Activated CD4-positive, CD25-positive, alpha-beta regulatory T cell treated with anti-CD3 and anti-CD28 coated beads, Interleukin-2, amount 50 U/mL, for 24 hours (primary cell): ENCODE results near the gene HOXB4.
A peak's percentile ranks its signal among the peaks of the same experiment; 100 is the strongest.

Experiments used
- ATAC-seq, 2 donors: fragments of 150-1000 bp; cut with Tn5 transposase; one replicate each; pipeline ENCODE4 v1.10.0; 2021; ENCODE audit warnings: mild to moderate bottlenecking in 1 of 2, moderate library complexity in 1 of 2

Gene HOXB4

DNA sequence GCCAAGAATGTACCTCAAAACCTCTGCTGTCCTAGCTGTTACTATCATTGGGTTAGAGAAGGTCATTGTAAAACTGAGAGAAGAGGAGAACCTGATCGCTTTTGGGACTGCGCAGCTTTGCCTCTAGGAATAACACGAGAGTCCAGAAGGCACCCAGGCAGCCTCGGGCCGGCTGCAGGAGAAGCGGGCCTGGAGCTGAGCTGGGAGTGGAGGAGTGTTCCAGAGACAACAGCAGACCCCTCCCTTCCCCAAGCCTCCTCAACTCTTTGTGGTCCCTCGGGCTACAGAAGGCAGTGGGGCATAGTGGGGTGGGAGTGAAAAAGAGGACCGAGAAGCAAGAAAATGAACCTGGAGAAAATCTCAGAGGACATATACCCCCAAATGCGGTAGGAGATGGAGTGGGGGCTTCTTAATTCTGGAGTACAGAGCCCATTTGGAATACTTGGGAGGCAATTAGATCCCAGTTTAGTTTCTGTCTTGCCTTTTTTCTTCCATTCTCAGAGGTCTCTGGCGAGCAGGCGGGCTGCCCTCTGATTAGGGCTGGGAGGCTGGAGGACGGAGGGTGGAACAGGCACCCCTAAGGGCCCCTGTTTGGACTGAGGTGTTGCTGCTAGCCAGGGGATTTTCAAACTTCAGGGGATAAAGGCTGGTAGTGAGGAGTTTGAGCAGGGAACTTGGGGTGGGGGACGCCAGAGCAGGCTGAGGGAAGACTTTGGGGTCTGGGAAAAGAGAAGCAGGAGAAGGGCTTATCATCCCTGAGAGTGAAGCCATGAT is 19.9 kb downstream of the HOXB4 start:
- ATAC-seq = no peak

DNA sequence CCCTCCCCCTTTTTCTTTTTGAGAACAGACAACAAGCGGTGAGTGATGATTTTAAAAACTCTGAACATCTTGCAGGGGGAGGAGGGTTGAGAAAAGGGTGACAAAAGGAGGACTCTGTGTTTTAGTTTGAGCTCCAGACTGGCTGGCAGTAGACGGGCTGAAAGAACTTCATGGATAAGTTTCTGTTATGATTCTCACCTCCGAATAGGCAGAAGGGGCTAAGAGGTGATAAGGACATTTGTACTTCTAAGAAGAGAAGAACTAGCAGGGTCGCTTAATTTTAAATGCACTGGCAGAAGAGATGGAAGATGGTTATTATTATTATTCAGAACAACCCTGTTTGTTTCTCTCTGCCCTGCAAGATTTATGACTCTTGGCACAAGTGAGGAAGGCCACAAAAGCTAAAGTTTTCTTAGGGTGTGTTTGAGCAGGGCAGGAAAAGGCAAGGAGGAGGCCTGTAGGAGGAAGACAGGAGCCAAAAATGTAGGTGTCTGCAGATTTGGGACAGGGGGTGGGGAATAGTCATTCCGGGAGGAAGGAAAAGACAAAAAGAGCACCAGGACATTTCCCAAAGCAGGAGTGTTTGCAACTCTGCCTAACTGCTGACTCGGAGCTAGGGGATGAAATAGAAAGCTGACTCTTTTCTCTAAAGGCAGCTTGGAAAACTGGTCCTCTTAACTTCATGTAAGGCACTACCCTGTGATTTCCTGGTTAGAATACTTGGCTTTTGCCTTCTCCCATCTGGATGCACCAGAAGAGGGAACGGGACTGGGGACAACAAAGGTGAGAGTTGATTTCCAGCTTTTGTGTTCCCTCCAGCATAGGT is 21.4 kb downstream of the HOXB4 start:
- ATAC-seq = no peak

DNA sequence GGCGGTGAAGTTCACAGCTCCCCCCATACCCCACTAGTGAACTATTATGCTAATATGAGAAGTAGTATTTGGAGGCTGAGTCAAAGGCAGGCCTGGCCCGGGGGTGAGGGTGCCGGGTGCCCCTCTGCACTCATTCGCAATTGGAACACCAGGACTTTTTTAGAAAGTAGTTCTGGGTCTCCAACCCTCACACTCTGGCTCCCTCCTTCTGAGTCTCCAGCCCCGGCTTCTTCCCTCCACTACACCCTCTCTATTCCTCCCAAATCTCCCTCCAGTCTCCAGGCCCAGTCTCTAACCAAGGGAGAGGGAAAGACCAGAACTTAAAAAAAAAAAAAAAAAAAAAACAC is 21.9 kb downstream of the HOXB4 start:
- ATAC-seq = no peak

DNA sequence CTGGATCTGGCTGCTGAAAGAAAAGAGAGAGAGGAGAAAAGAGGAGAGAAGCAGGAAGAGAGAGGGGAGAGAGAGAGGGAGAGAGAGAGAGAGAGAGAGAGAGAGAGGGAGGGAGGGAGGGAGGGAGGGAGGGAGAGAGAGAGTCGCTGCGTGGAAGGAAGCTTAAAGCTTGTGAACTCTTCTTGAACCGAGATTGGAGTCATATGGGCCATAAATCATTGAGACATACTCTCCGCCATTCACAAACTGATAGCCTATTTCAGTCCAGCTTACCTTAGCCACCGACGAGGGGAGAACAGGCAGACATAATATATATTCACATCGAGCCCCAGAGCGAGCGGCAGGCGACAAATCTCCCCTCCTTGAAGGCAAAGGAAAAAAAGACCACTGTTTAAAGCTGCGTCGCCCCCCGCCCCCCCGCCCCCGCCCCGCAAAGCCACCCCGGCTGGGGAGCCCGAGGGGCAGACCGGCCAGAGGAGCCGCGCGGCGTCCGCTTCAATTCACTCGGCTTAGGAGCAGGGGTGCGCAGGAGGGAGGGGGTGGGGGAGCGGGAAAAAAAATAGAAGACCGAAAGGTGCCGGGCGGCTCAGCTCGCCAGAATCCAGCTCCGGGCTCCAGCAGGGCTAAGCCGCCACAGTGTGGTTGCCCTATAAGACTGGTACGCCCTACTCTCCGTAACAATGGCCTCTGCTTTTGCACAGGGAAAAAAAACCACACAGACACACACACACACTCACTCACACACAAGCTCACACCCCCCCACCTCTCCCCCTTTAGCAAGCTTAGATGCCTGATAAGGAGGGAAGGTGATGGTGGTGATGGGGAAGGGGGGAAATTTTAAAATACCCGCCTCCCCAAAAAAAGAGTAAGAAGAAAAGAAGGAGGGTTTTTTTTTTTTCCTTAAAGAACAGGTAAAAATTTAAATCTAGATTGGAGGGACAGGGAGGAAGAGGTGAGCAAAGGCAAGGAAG is 22.6 kb downstream of the HOXB4 start:
- peak; percentile 32 to 38 for ATAC-seq

DNA sequence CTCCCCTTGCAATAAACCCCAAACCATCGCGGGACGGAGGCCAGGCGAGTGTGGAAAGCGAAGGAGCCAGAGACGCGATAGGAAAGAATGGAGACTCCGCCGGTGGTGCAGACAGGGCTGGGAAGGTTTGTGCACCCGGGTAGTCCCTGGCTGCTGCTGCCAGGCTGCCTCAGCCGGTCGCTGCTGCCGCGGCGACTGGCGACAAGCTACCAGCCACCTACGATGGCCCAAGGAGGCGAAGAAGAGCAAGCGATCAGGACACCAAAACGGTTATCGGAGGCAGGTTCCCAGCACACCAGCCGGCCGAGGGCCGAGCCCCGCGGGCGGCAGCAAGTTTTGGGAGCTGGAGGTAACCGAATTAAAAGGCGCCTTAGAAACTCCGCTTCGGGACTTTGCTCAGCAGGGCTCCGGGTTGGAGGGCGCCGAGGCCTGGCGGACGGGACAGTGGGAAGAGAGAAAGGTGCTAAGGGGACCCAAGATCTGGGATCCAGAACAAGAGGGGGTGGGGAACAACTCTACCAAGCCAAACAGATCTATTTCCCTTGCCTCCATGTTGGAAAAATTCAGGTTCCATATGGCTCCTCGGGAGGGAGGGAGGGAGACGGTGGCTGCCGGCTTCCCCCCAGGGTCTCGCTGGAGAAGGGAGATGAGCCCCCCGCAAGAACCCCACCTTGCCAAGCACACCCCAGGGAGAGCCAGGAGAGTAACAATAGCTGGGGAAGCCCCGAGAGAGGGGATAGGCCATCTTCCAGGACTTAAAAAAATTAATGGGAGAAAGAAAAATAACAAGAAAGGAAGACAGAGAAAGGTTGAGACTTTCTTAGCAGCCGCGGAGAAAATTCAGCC is 23.5 kb downstream of the HOXB4 start:
- no peak for ATAC-seq

DNA sequence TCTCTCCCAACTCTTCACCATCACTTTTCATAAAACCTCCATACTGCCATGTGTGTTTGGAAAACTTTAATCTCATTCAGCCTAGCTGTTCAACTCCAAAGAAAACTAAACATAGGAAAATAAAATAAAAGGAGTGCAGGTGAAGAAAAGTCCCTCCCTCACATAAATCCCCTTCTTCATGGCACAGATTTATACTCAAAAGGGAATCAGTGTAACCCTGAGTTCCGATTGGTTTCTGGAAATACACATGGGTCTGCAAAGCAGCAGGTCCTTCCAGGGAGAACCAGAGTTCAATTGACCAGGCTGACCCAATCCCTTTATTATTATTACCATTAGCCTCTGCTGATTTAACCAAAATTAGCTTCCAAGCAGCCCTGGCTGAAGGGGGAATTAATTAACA is 24.3 kb downstream of the HOXB4 start:
- no peak for ATAC-seq

DNA sequence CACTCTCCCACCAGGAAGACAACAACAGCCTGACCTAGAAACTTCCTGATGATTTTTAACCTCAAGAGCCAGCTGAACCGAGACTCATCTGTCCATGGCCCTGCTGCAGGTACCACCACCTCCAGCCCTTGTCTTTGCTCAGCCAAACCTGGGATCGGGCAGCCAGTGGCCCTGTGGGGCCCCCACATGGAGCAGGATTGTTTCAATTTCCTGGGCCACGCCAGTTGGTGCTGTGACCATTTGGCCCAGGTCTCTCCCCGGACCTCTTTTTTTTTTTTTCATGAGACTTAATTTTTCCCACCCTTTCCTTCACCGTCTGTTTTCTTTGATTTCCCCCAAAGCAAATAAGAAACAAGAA is 25.0 kb downstream of the HOXB4 start:
- ATAC-seq = no peak

DNA sequence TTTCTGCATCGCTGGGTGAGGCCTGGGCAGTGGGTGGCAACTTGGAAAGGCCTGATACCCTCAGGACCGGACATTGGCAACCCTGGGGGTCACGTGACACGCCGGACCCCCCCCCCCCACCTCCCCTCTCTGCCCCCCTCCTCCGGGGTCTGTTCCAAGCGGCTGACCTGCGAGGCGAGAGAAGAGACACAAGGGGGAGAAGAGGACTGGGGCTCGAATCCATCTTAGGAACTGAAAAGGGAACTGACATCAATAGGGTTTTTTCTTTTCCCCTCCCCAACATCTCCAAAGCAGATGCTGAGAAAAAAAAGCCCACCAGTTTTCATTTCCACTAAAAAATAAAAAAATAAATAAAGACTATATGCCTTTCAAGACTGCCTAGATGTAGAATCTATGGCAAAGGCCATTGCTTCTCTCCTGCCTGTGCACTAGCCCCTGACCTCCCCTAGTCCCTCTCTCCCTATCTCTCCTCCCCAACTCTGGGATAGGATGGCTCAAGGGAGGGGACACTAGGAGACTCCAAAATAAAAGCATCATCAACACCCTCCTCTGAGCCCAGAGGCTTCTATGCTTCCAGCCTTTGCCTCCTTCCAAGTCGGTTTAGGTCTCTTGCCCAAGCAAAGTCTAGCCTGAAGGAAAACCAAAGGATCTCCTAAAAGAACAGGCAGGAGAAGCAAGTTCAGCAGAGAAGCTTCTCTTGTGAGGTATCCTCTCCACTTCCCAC is 25.5 kb downstream of the HOXB4 start:
- no peak for ATAC-seq

DNA sequence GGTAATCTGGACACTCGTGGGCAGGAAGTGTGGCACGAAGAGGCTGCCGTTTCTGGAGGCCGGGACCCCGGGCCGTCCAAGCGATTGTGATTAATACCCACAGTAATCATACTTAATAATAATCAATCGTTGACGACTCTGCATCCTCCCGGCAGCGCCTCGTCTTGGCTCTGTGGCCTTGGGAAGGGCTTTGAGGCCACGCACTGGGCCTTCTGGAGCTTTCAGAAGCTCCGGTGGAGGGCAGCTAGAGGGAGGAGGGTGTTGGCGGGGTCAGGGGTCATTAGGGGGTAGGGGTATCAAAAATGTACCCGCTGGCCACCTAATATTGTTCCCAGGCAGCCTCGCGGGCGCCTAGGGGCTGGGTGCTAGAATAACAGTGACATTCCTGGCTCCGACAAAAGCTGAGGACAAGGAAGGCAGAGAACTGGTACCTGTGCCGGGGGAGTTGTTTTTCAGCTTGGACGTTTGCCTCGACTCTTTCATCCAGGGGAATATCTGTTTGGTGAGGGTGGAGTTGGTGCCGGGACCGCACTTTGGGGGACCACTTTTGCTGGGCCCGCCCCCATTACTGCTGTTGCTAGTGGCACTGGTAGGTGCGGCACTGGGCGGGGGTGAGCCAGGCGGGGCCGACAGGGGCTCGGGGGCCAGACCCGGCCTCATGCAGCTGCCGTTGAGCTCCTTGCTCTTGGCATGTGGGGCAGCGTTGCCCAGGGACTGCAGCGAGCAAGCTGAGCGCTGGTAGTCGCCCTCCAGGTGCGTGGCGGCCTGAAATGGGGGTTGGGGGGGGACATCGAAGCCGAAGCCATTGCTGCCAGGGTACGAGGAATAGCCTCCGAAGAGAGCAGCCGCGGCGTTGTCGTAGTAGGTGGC is 26.3 kb downstream of the HOXB4 start:
- ATAC-seq = no peak

DNA sequence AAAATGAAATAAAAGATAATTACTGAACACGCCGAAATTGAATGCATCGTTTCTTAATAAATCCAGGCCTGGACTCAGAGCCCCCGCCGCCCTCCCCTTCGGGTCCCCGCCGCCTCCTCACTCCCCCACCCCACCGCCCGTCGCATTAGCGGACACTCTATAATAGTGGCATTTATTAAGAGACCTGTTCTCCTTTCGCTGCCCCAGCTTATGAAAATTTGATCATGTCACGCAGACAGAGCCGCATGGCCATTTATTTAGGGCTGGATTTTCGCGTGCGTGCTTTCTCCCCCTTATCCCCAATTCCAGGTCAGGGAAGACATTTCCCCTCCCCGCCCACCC is 27.0 kb downstream of the HOXB4 start:
- no peak for ATAC-seq

DNA sequence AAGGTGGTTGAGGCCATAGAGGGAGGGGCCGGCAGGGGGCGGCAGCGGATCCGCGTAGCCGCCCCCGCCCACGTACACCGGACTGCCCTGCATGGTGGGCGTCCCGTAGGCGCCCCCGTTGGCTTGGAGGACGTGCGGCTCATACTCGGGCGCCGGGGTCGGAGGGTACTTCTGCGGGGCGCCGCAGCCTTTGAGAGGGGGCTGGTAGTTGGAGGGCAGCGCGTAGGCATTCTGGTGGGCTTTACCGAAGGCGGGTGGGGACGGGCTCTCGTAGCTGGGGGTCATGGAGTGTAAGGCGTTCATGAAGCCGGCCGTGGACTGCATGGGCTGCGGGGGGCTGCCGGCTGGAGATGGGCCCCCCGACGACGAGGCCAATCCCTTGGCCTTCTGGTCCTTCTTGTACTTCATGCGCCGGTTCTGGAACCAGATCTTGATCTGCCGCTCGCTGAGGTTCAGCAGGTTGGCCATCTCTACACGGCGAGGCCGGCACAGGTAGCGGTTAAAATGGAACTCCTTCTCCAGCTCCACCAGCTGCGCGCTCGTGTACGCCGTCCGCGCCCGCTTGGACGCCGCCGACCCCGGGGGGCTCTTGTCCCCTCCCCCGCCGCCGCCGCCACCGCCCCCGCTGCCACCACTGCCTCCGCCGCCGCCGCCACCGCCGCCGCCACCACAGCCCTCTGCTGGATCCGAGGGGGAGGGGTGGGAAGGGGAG is 27.5 kb downstream of the HOXB4 start:
- ATAC-seq = no peak

DNA sequence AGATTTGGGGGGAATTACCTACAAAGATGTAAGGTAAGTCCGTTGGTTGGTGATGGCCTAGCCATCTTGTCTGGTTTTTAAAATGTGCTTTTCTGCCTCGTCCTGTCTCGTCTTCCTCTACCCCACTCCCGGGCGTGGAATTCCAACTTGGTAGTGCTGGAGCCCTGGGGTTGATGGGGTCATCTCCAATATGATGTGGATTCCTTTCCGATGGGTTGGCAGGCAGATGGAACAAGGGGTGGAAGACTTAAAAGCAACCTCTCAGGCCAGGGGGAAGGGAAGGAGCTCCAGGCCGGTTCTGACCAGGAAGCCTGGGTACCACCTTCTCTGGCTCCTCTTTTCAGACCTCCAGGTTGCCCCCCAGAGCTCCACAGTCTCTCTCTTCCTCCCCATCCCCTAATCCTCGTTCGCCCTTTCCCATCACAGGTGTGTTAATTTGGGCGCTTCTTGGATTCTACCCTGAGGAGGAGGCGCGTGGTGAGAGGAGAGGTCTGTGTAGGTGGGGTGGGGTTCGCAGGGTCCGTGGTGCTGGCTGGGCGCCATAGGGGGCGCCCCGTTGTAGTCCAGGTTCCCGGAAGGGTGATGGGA is 28.1 kb downstream of the HOXB4 start:
- no peak for ATAC-seq

DNA sequence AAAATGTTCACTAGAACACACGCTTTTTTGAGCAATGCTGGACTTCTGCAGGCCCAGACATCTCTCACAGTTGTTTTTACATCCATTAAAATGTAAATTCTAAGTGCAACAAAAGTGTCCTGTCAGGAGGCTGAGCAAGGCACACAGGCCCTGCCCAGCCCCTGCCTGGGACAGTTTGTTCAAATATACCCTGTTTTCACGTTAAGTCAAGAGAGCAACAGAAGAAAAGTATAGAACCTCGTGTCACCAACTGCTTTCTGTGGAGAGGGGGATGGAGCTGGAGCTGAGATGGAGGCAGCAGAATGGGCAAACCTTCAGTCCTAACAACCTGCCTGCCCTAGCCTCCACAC is 28.9 kb downstream of the HOXB4 start:
- ATAC-seq = no peak

DNA sequence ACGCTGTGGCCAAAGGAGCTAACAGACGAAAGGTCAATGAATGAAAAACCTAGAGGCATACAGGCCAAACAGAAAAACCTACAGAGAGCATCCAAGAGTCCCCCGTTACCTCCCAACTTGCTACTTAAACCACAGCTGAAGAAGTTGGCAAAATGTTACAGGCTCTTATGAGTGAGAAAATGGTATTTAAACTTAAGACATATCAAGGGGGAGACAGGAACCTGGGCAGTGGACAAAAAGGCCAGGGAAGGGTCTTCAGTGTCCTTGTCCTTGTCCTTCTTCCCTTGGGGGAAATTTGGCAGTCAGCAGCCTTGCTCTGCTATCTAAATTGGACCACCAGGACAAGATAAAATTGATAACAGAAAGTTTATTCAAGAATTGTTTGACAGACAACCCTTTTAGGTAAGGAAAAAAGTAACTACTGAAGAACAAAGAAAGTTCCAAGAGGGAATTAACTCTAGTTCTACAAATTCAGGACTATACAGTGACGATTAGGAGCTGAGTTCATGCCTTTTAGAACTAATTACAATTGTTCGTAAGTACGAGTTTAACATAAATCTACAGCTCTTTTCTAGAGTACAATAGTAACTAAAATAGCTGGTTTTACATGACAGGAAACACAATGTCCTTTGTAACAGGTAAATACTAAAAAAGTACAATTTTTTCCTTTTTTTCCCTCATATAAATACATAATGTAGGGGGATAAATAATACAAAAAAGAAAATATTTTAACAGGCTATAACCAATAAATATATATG is 29.4 kb downstream of the HOXB4 start:
- ATAC-seq = no peak

DNA sequence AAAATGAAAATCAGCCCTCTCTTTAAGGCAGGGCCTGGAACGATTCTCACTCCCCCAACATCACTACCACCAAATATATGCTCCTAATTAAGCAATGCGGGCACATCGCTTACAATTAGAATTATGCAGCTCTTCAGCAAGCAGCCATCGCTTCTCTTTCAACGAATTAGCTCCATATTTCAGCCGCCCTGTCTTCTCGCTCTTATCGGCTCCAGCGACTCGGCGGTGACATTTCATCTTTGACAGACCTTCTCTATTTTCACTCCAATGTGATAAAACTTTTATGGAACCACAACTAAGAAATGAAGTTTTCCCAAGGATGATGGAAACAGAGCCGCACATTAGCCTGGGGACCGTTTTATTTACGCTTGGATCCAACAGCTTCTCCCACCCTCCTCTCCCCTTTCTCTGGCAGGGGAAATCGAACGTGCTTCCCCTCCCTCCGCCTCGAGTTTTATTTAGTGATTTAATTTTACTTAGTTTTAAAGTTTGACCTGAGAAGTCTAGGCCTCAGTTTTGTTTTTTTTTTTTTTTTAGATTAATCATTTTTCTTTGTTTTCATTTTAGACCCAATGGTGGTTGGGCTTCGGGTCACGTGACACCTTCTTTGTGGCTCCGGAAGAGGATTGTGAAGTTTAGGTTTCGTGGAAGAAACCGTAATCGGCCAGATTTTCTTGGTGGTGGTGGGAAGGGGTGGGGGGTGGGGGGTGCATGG is 30.2 kb downstream of the HOXB4 start:
- ATAC-seq = no peak

DNA sequence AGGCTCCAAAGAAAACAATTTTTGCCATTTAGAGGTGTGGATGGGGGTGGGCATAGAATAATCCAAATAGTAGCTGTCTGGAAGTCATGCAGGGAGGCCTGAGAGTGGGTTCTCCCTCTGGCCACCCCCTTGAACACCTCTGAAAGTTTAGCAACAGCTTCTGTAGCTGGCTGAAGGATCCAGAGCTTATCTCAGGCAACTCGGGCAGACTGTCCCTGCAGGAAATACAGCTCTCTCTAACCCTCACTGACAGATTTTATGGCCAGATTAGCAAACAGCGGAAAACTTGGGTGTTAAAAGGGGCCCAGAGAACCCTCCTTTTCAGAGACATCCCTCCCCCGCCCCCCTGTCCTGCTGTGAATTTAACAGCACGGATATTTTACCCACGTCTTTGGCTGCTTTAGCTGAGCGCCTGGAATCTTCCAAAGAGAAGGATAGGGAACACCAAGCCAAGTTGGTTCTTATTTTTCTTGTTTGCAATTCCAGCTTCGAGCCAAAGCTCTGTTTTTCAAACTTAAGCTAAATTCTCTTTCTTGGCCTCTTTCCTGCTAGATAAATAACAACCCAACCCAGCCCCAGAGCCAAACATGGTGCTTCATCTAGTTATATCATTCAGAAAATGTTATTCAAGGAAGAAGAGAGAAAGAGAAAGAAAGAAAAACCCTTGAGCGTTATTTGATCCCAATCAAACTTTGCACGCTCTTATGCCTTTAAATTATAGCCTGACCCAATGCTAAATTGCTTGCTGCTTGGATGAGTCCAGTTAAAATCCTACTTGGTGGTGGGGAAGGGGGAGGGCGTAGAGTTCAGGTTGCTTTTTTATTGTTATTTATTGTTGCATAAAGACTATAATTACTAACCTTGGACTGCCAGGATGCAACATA is 31.0 kb downstream of the HOXB4 start:
- no peak for ATAC-seq
